Astrocyte of the cerebellum (primary cell): ENCODE measurements around the gene TESMIN.

ENCODE experiments used
- DNase-seq: peaks from one replicate; pipeline ENCODE4 v3.0.0-alpha.2; 2011; ENCODE audit warnings: low read depth
- H3K4me3 ChIP-seq: 2 replicates; pipeline ENCODE4 v1.5.1; 2011; ENCODE audit warnings: mild to moderate bottlenecking, low read depth, low read length, moderate library complexity
- in situ Hi-C: cut with HindIII; loops from 2 replicates; pipeline ENCODE4 v1.10.0; 2017; ENCODE audit warnings: low sequenced_read_pairs
- TF ChIP-seq, protein P1 (sequence below): IDR thresholded peaks from 2 replicates; pipeline ENCODE4 v1.5.1; 2012; ENCODE audit warnings: low read length, low read depth, moderate library complexity, mild to moderate bottlenecking; ENCODE audit errors: missing control alignments

The TESMIN gene

DNA sequence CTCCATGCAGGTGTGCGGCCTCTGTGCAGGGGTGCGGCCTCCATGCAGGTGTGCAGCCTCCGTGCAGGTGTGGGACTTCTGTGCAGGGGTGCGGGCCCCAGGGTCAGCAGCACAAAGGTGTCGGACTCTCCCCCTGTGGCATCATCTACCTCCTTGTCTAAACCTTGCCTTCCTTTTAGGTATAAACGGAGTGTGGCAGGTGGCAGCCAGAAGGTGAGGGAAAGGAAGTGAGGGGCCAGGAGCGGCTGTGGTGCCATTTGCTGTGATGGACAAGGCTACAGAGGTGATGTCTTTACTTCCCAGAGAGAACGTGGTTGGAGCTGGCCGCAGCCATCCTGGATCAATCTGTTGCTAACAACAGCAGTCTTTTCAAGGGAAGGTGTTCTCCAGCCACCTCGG lies 57.8 kb downstream of the TESMIN start:
- no peak for DNase-seq
- H3K4me3 ChIP-seq = no peak overlapping the region
- in situ Hi-C loops = no loop called here
- TF ChIP-seq, protein P1, sequence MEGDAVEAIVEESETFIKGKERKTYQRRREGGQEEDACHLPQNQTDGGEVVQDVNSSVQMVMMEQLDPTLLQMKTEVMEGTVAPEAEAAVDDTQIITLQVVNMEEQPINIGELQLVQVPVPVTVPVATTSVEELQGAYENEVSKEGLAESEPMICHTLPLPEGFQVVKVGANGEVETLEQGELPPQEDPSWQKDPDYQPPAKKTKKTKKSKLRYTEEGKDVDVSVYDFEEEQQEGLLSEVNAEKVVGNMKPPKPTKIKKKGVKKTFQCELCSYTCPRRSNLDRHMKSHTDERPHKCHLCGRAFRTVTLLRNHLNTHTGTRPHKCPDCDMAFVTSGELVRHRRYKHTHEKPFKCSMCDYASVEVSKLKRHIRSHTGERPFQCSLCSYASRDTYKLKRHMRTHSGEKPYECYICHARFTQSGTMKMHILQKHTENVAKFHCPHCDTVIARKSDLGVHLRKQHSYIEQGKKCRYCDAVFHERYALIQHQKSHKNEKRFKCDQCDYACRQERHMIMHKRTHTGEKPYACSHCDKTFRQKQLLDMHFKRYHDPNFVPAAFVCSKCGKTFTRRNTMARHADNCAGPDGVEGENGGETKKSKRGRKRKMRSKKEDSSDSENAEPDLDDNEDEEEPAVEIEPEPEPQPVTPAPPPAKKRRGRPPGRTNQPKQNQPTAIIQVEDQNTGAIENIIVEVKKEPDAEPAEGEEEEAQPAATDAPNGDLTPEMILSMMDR = no peak

DNA sequence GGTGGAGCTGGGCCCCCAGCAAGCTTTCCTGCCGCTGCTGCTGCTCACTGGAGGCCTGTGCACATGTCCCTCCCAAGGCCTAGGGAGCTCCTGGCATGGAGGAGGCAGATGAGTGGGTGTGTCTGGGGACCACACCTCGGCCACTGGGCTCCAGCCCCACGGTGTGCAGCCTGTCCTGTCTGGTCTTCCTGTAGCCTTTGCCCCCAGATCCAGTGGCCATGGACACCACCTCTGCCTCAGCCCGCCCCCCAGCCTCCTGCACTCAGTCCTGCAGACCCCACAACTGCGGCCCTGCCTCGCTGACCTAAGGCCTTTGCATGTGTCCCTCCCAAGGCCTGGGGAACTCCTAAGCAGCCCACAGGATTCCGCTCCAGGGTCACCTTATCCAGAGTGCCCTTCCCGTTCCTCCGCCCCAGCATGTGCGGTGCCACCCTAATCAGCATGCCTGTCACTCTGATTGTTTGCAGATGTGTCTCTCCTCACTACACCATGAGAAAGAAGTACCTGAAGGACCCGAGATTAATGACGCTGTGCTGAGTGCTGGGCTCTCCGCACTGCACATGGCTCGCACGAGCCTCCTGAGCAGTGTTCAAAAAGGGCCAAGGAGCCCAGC lies 58.3 kb downstream of the TESMIN start:
- in situ Hi-C loops = no loop called here
- DNase-seq = no peak
- H3K4me3 ChIP-seq = no peak overlapping the region
- TF ChIP-seq, protein P1 = no peak

DNA sequence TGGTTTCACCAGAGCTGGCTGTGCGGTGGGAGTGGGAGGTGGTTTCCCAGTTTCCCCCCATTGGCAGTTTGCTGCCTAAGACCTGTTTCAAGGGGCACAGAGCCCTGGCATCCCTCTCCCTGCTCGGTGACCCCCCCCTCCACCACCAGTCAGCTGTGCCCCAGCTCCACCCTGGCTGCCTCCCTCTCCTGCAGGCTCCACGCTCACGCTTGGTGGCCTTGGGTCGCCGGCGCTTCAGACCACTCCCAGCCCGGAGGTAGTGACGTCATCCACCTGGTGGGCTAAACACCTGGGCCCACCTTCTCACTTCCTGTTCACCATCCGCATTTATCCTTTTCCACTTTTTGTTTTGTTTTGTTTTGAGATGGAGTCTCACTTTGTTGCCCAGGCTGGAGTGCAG lies 59.2 kb downstream of the TESMIN start:
- DNase-seq = no peak
- H3K4me3 ChIP-seq = no peak overlapping the region
- in situ Hi-C loops = no loop called here
- TF ChIP-seq, protein P1 = no peak

DNA sequence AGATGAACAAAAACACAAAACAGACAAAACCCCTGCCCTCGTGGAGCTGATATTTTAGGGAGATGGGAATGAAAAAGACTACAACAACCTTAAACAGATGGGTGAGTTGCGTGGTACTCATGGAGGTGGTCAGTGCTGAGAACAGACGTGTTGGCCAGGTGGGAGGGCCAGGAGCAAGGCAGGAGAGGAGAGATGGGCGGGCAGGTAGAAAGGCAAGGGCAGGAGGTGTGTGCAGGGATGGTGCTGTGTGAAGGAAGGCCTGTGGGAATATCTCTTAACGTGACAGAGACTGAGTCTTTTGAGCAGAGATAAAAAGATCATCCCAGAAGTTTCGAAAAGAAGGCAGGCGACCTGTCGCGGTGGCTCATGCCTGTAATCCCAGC lies 59.9 kb downstream of the TESMIN start:
- TF ChIP-seq, protein P1 = no peak
- DNase-seq = no peak
- no peak overlapping the region for H3K4me3 ChIP-seq
- in situ Hi-C loops = no loop called here

DNA sequence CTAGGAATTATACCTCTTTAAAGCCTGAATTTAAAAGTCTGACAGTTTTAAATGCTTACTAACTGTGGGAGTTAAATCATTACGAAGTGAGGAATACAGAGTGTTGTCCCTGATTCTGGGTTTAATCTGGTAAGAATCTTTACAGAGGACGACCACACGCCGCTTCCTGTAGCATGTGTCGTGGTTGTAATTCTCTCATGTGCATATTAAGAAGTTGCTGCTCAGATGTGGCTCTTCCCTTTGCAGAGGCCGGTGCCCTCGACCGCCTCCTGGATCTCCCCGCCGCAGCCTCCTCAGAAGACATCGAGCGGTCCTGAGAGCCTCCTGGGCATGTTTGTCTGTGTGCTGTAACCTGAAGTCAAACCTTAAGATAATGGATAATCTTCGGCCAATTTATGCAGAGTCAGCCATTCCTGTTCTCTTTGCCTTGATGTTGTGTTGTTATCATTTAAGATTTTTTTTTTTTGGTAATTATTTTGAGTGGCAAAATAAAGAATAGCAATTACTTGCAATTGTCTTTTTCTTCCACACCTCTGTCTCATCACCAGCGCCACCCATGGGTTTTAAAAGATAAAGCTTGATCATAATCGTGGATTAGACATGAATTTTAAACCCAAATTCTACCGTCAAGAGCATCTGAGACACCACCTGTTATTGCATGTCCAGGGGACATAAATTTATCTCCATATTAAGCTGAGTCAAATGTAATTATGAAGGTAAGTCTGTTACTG lies 60.5 kb downstream of the TESMIN start:
- no peak for DNase-seq

DNA sequence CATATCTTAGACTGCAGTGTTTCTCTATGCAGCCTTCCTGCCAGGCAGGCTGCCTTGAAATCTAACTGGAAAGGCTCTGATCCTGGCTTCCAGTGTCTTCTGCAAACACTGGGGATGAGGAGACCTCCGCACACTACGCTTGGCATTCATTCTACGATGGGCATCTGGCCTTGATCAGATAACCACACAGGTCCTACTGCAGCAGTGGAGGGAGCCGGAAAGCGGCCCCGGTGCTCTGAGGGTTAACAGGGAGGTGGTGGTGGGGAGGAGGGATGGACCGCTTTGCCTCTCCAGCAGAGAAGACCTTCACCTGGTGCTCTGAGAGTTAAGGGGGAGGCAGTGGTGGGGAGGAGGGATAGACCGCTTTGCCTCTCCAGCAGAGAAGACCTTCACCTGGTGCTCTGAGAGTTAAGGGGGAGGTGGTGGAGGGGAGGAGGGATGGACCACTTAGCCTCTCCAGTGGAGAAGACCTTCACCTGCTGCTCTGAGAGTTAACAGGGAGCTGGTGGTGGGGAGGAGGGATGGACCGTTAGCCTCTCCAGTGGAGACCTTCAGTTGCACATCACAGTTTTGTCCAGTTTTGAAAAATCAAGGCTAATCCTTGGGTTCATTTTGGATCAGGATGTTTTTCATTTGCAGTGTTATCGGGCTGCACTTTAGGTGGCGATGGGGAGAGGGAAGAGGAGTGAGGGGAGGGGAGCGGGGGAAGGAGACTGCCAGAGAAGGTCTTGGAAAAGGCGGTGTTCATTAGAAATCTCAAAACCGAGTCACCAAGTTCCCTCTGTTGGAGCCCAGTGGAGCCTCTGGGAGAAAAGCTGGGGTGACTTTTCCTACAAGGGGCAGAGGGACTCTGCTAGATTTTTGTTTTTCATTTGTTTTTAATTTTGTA lies 61.3 kb downstream of the TESMIN start:
- in situ Hi-C loops = loop anchor here (5.0 kb wide), 1 partner anchor 77 kb away; no protein-coding TSS in a partner anchor

More for the DNA sequence above, 60.5 kb downstream of the TESMIN start:
- in situ Hi-C loops = no loop called here
- no peak overlapping the region for H3K4me3 ChIP-seq
- TF ChIP-seq, protein P1 = no peak

More for the DNA sequence above, 61.3 kb downstream of the TESMIN start:
- H3K4me3 ChIP-seq = no peak overlapping the region
- TF ChIP-seq, protein P1 = no peak
- DNase-seq = no peak
